Activated CD4-positive, alpha-beta memory T cell treated with anti-CD3 and anti-CD28 coated beads for 36 hours (primary cell): ENCODE data around the gene E2F1. TPM values are rescaled to one million over a fixed set of nuclear protein-coding genes. Genes with fewer than 3 reads are reported as not detected.

Source experiments
- CTCF ChIA-PET: fragments of 350-600 bp; sonication (Branson Sonifier 250); formaldehyde crosslinking; loops from one replicate; lab custom pipeline; 2021; ENCODE audit warnings: antibody characterized with exemption, inconsistent platforms; lab: Charles Lee
- POLR2A ChIA-PET: fragments of 350-600 bp; sonication (Branson Sonifier 250); formaldehyde crosslinking; loops from one replicate; lab custom pipeline; 2021; ENCODE audit warnings: antibody characterized with exemption; lab: Charles Lee
- DNase-seq: peaks from one replicate; pipeline ENCODE4 v3.0.0-alpha.2; 2020
- H3K27ac Mint-ChIP-seq: one replicate; pipeline ENCODE4 v1.8.0; 2021; ENCODE audit warnings: mixed read lengths
- H3K27me3 Mint-ChIP-seq: one replicate; pipeline ENCODE4 v1.8.0; 2021; ENCODE audit warnings: mixed read lengths
- H3K36me3 Mint-ChIP-seq: one replicate; pipeline ENCODE4 v1.8.0; 2021; ENCODE audit warnings: mixed read lengths
- H3K4me1 Mint-ChIP-seq: one replicate; pipeline ENCODE4 v1.8.0; 2021; ENCODE audit warnings: low read depth, mixed read lengths
- H3K4me3 Mint-ChIP-seq: one replicate; pipeline ENCODE4 v1.8.0; 2021; ENCODE audit warnings: mild to moderate bottlenecking, mixed read lengths
- H3K9me3 Mint-ChIP-seq: one replicate; pipeline ENCODE4 v1.8.0; 2021; ENCODE audit warnings: mixed read lengths
- intact Hi-C: fragments of 100-400 bp; cut with micrococcal nuclease; formaldehyde crosslinking; loops from one replicate; pipeline ENCODE4 v1.15.1; 2023
- total RNA-seq, 2 experiments: library from RNA; stranded (reverse); gene quantifications; one replicate each; pipeline ENCODE4 v1.2.3, GENCODE V29; 2021

Gene E2F1
- total RNA-seq, 2 experiments from 2014 or later: 66.8 to 67.8 TPM

GRCh38 chr20:33660685-33661058, 25.5 kb downstream of the E2F1 start:
- POLR2A ChIA-PET: no interaction called here
- CTCF ChIA-PET: interaction anchor here (0.9 kb wide), 1 partner anchor 65 kb away, joined by 3 read pairs; no protein-coding TSS in a partner anchor

GRCh38 chr20:33660035-33660684, 26.0 kb downstream of the E2F1 start:
- H3K36me3 Mint-ChIP-seq: no peaks in the 10 kb centered on the region
- no peaks in the 10 kb centered on the region for H3K9me3 Mint-ChIP-seq
- H3K27me3 Mint-ChIP-seq: no peaks in the 10 kb centered on the region
- no peak overlapping the region for H3K4me3 Mint-ChIP-seq
- ChIA-PET CTCF (interaction anchor here (0.9 kb wide), 1 partner anchor 65 kb away, joined by 3 read pairs; no protein-coding TSS in a partner anchor), POLR2A (no interaction called here)
- intact Hi-C loops: no loop called here
- no peak for DNase-seq
- no peak overlapping the region for H3K27ac Mint-ChIP-seq
- H3K4me1 Mint-ChIP-seq: peaks cover 20% of the 10 kb centered on the region

More at GRCh38 chr20:33660685-33661058, 25.5 kb downstream of the E2F1 start:
- H3K27me3 Mint-ChIP-seq: no peaks in the 10 kb centered on the region
- H3K4me3 Mint-ChIP-seq: no peak overlapping the region
- intact Hi-C loops: no loop called here
- no peak for DNase-seq
- H3K4me1 Mint-ChIP-seq: peaks cover 23% of the 10 kb centered on the region
- H3K36me3 Mint-ChIP-seq: no peaks in the 10 kb centered on the region
- H3K27ac Mint-ChIP-seq: no peak overlapping the region
- H3K9me3 Mint-ChIP-seq: no peaks in the 10 kb centered on the region

- POLR2A ChIA-PET: no interaction called here
- no peaks in the 10 kb centered on the region for H3K36me3 Mint-ChIP-seq
- peaks cover 14% of the 10 kb centered on the region for H3K4me1 Mint-ChIP-seq
- intact Hi-C loops: no loop called here
- DNase-seq: no peak
- no peak overlapping the region for H3K27ac Mint-ChIP-seq
- no peak overlapping the region for H3K4me3 Mint-ChIP-seq
- H3K27me3 Mint-ChIP-seq: no peaks in the 10 kb centered on the region
- no peaks in the 10 kb centered on the region for H3K9me3 Mint-ChIP-seq
- CTCF ChIA-PET: interaction anchor here (1.4 kb wide), 1 partner anchor 8 kb away, joined by 3 read pairs; no protein-coding TSS in a partner anchor
Observed at GRCh38 chr20:33659341-33660034, 26.7 kb downstream of the E2F1 start.

GRCh38 chr20:33658929-33659328, 27.3 kb downstream of the E2F1 start:
- Mint-ChIP-seq H3K27ac (no peak overlapping the region), H3K4me3 (no peak overlapping the region), H3K27me3 (no peaks in the 10 kb centered on the region), H3K9me3 (no peaks in the 10 kb centered on the region), H3K4me1 (peaks cover 16% of the 10 kb centered on the region), H3K36me3 (no peaks in the 10 kb centered on the region)
- POLR2A ChIA-PET: no interaction called here
- CTCF ChIA-PET: interaction anchor here (1.4 kb wide), 1 partner anchor 9 kb away, joined by 3 read pairs; no protein-coding TSS in a partner anchor
- DNase-seq: no peak
- intact Hi-C loops: no loop called here

- Mint-ChIP-seq H3K36me3 (no peaks in the 10 kb centered on the region), H3K4me3 (no peak overlapping the region), H3K9me3 (no peaks in the 10 kb centered on the region), H3K27me3 (no peaks in the 10 kb centered on the region), H3K27ac (no peak overlapping the region), H3K4me1 (peaks cover 20% of the 10 kb centered on the region)
- DNase-seq: no peak
- intact Hi-C loops: no loop called here
- CTCF ChIA-PET: interaction anchor here (1.4 kb wide), 1 partner anchor 9 kb away, joined by 3 read pairs; no protein-coding TSS in a partner anchor
- POLR2A ChIA-PET: no interaction called here
Observed at GRCh38 chr20:33658510-33658909, 27.7 kb downstream of the E2F1 start.

- Mint-ChIP-seq H3K4me1 (peaks cover 26% of the 10 kb centered on the region), H3K27me3 (no peaks in the 10 kb centered on the region), H3K4me3 (no peak overlapping the region), H3K9me3 (no peaks in the 10 kb centered on the region), H3K27ac (no peak overlapping the region), H3K36me3 (no peaks in the 10 kb centered on the region)
- ChIA-PET CTCF (no interaction called here), POLR2A (no interaction called here)
- DNase-seq: no peak
- intact Hi-C loops: no loop called here
Observed at GRCh38 chr20:33657704-33658095, 28.5 kb downstream of the E2F1 start.

GRCh38 chr20:33656783-33657703, 29.1 kb downstream of the E2F1 start:
- H3K27ac Mint-ChIP-seq: no peak overlapping the region
- ChIA-PET POLR2A (no interaction called here), CTCF (interaction anchor here (0.9 kb wide), 1 partner anchor 62 kb away, joined by 3 read pairs; no protein-coding TSS in a partner anchor)
- no peaks in the 10 kb centered on the region for H3K36me3 Mint-ChIP-seq
- peaks cover 28% of the 10 kb centered on the region for H3K4me1 Mint-ChIP-seq
- no peaks in the 10 kb centered on the region for H3K9me3 Mint-ChIP-seq
- no peak overlapping the region for H3K4me3 Mint-ChIP-seq
- H3K27me3 Mint-ChIP-seq: no peaks in the 10 kb centered on the region
- intact Hi-C loops: no loop called here
- no peak for DNase-seq

GRCh38 chr20:33656010-33656782, 30.0 kb downstream of the E2F1 start:
- POLR2A ChIA-PET: interaction anchor here (4.7 kb wide), 1 partner anchor 7 kb away, joined by 18 read pairs; the partner anchor contains the start of gene C20orf144
- CTCF ChIA-PET: interaction anchor here (0.8 to 0.9 kb wide), 2 partner anchors 61 to 86 kb away, joined by 3 read pairs; no protein-coding TSS in a partner anchor
- no peaks in the 10 kb centered on the region for H3K9me3 Mint-ChIP-seq

GRCh38 chr20:33655164-33655563, 31.0 kb downstream of the E2F1 start:
- Mint-ChIP-seq H3K27me3 (no peaks in the 10 kb centered on the region), H3K4me3 (no peak overlapping the region), H3K27ac (no peak overlapping the region), H3K9me3 (no peaks in the 10 kb centered on the region), H3K4me1 (peaks cover 33% of the 10 kb centered on the region), H3K36me3 (no peaks in the 10 kb centered on the region)
- DNase-seq: no peak
- CTCF ChIA-PET: no interaction called here
- intact Hi-C loops: no loop called here
- POLR2A ChIA-PET: interaction anchor here (4.7 kb wide), 1 partner anchor 8 kb away, joined by 18 read pairs; the partner anchor contains the start of gene C20orf144

More at GRCh38 chr20:33656010-33656782, 30.0 kb downstream of the E2F1 start:
- no peak overlapping the region for H3K27ac Mint-ChIP-seq
- no peaks in the 10 kb centered on the region for H3K36me3 Mint-ChIP-seq
- peaks cover 33% of the 10 kb centered on the region for H3K4me1 Mint-ChIP-seq
- intact Hi-C loops: no loop called here
- DNase-seq: peak; percentile 7
- no peak overlapping the region for H3K4me3 Mint-ChIP-seq
- no peaks in the 10 kb centered on the region for H3K27me3 Mint-ChIP-seq

- H3K9me3 Mint-ChIP-seq: no peaks in the 10 kb centered on the region
- no peaks in the 10 kb centered on the region for H3K36me3 Mint-ChIP-seq
- H3K27ac Mint-ChIP-seq: no peak overlapping the region
- H3K4me1 Mint-ChIP-seq: peaks cover 35% of the 10 kb centered on the region
- intact Hi-C loops: no loop called here
- no peaks in the 10 kb centered on the region for H3K27me3 Mint-ChIP-seq
- CTCF ChIA-PET: interaction anchor here (1.3 to 2.1 kb wide), 4 partner anchors 8 to 197 kb away, joined by 3 to 14 read pairs (median 8); partner anchors contain the start of genes ACTL10 and C20orf144
- POLR2A ChIA-PET: interaction anchor here (4.7 kb wide), 1 partner anchor 9 kb away, joined by 18 read pairs; the partner anchor contains the start of gene C20orf144
- no peak overlapping the region for H3K4me3 Mint-ChIP-seq
- peak; percentile 7 for DNase-seq
Observed at GRCh38 chr20:33654680-33655161, 31.5 kb downstream of the E2F1 start.
